GM19468 (cell line): ENCODE results near the gene DIAPH3.
"Not testable (repeated sequence)": the region's sequence is repeated elsewhere in the genome, so short reads cannot be mapped to it uniquely, and the experiment has no call there.

Experiments
- ATAC-seq: cut with Tn5 transposase; IDR thresholded peaks from one replicate; pipeline ENCODE4 v1.9.1; 2021; ENCODE audit warnings: mild to moderate bottlenecking, moderate library complexity, moderate number of reproducible peaks; ENCODE audit not compliant: unreplicated experiment; ENCODE audit errors: extremely low read depth

The DIAPH3 gene

GRCh38 chr13:60163478-60164233 is at the start of gene DIAPH3:
DIAPH3 (minus strand) TSS chr13:60163928; CDS start chr13:60163766, 162 bp downstream.
- ATAC-seq: peak; percentile 100

- no peak for ATAC-seq
These were observed 49.6 kb upstream of the DIAPH3 start for GRCh38 chr13:60213236-60213744.

- no peak for ATAC-seq
These were observed 47.8 kb upstream of the DIAPH3 start for GRCh38 chr13:60211548-60211947.

GRCh38 chr13:60210510-60211330 is 47.0 kb upstream of the DIAPH3 start:
- no peak for ATAC-seq

GRCh38 chr13:60205499-60205898 is 41.8 kb upstream of the DIAPH3 start:
- ATAC-seq: not testable (repeated sequence)

GRCh38 chr13:60201286-60201685 is 37.6 kb upstream of the DIAPH3 start:
- no peak for ATAC-seq

GRCh38 chr13:60195893-60196292 is 32.2 kb upstream of the DIAPH3 start:
- ATAC-seq: not testable (repeated sequence)

- no peak for ATAC-seq
These were observed 19.2 kb upstream of the DIAPH3 start for GRCh38 chr13:60182907-60183306.

- ATAC-seq: no peak
These were observed 14.6 kb upstream of the DIAPH3 start for GRCh38 chr13:60178327-60178726.

GRCh38 chr13:60175571-60175970 is 11.8 kb upstream of the DIAPH3 start:
- ATAC-seq: no peak

GRCh38 chr13:60174113-60174512 is 10.4 kb upstream of the DIAPH3 start:
- no peak for ATAC-seq

GRCh38 chr13:60172111-60172510 is 8.4 kb upstream of the DIAPH3 start:
- no peak for ATAC-seq

GRCh38 chr13:60170414-60170813 is 6.7 kb upstream of the DIAPH3 start:
- ATAC-seq: no peak

GRCh38 chr13:60169239-60170031 is 5.7 kb upstream of the DIAPH3 start:
- ATAC-seq: no peak

- ATAC-seq: no peak
These were observed 3.4 kb upstream of the DIAPH3 start for GRCh38 chr13:60167121-60167520.

GRCh38 chr13:60165391-60166099 is 1.8 kb upstream of the DIAPH3 start:
- no peak for ATAC-seq

- peak; percentile 1 for ATAC-seq
These were observed 634 bp upstream of the DIAPH3 start for GRCh38 chr13:60164234-60164889.

GRCh38 chr13:60162096-60162495 is 1.6 kb downstream of the DIAPH3 start:
- no peak for ATAC-seq

- ATAC-seq: no peak
These were observed 5.4 kb downstream of the DIAPH3 start for GRCh38 chr13:60158321-60158801.
